HCEC 1CT (cell line): ENCODE results near the gene BABAM2.

ENCODE experiments used
- DNase-seq: peaks from one replicate; pipeline ENCODE4 v3.0.0-alpha.2; 2017

The BABAM2 gene

DNA sequence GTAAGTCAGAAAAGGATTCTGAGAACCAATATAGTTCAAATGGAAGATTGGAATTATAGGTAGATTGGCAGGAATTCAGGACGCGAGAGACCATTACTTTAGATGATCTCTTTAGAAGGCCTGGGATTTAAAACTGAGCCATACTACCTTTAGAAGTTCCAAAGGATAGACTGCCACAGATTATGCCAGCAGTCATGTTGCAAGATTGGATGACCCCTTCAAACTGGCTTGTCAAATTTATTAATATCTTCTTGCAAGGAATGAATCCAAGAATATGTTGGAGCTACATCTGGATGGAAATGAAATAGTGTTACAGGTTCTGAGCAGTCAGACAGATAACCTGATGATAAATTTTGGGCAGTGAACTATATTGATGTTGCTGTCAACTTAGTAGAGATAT, 22.0 kb downstream of the BABAM2 start:
- DNase-seq: no peak

DNA sequence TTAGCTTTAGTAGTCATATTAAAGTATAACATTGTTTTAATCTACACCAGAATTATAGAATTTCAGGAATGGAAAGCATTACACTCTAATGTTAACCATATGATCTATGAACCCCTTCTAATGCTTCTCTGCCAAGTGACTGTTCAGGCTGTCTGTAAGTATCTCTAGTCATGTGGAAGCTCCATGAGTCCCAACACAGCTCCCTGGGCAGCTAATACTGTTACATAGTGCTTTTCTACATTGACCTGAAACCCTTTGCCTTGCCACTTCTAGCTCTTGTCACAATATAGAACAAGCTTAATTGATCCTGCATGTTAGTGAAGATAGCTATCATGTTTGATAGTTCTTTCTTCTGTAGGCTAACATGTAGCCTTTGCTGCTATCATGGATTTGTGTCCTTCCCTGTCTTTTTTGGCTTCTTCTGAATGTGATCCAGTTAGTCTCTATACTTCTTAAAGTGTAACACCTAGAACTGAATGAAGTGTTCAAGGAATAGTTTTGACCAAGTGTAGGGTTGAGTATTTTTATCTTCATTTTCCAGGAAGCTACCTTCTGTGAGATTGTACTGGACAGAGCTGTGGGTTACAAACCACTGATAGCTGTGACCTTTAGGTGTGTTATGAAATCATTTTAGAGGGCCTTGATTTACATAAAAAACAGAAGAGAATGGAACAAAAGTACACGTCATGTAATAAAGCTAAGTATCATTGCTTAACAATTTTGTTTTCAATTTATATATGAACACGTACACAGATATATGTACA, 23.7 kb downstream of the BABAM2 start:
- DNase-seq: no peak

DNA sequence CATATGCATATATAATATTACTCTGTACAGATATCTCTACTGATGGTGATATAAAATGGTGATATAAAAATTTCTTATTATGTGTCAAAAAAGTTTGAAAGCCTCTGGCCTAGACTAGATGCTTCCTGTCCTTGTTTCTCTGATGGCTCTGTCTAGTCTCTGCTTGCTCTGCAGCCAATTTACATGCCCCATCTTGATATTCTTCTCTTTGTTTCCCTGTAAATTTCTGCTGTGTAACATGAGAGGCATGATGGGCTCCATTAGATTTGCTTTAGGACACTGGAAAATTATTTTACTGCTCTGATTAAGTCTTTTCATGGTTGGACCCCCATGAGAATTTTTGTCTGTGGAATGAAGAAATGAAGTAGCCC, 24.3 kb downstream of the BABAM2 start:
- no peak for DNase-seq

DNA sequence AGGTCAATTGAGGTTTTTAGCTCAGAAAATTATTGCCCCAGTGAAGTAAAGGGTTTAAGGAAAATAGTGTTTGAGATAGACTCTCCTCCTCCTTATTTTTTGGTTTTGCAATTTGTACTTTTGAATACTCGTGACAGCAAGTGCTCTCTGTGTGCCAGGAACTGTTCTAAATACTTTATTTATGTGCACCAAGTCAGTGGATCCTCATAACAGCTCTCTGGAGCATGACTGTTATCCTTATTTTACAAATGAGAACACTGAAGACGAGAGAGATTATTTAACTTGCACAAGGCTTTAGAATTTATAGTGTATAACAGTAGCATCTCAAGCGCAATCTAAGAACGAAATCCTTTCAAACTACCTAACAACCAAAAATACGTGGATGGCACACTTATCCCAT, 24.7 kb downstream of the BABAM2 start:
- no peak for DNase-seq

DNA sequence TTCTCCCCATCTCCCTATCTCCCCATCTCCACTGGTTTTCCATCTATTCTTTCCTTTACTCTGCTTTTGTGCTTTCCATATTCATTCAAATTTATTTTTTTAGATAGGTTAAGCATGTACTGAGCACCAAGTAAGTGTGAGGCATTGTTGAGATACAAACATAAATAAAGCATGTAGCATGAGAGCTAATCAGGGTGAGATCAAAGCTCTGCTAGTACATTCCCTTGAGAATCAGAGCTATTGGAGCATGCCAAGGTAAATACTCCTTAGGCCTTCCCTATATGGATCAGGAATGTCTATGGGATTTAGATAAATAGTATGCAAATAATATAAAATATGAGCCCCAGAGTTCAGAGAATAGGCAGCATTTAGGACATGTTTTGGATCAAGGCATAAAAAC, 25.3 kb downstream of the BABAM2 start:
- DNase-seq: no peak

DNA sequence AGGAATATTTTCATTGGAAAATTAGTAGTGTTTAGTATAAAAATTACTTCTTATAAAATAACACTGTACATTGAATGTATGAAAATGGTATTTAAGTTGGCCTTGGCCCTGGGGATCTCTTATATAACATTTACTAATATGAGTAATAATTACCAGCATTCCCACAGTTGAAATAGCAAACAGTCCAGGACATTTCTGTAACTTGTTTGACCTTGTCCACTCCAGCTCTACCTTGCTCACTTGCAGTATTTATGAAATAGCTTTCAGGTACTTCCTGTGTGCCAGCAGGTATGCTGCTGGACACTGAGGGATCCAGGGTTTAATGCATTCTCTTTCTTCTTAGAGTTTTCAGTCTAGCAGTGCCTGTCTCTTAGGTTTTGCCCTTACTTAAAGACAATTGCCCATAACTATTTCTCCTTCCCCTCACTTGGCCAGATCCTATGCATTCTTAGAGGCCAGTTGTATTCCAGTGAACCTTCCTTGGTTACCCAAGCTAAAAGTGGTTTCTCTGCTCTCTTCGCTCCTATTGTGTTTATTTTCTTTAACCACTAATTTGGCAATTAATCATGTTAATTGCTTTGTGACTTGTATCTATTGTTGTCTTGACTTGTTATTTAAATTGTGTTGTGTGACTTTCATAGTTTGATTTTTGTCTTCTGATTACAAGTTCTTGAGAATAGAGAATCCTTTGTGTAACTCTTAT, 25.9 kb downstream of the BABAM2 start:
- DNase-seq: no peak

DNA sequence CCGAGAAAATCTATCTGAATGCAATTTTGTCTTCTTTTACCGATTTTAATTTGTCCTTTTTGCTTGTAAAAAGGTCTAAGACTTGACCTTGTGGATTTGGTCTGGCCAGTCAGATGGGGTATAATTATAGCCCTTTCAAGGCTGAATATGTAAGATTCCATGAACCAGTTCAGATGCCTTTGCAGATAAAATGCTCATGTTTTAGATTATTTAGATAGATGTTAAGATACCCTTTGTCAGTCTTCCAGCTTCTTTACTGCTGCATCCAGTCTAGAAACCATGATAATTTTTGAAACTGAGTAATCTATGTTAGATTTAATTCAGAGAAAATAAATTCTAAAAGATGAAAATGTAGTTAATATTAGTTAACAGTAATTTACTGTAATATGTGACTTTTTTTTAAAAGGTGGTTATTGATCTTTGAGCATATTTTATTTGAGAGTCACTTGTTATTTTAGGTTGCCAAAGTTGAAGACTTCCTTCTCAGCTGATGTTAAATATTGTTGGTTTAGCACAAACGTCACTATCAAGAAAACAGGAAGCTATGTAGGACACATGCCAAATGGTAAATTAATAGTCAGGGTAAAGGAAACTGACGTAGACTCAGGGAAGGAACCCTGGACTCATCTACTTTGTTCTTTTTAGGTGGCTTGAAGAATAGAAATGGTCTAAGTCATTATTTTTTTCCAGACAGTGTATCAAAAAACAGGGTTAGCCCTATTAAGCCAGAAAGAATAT, 29.8 kb downstream of the BABAM2 start:
- DNase-seq: peak; percentile 60

DNA sequence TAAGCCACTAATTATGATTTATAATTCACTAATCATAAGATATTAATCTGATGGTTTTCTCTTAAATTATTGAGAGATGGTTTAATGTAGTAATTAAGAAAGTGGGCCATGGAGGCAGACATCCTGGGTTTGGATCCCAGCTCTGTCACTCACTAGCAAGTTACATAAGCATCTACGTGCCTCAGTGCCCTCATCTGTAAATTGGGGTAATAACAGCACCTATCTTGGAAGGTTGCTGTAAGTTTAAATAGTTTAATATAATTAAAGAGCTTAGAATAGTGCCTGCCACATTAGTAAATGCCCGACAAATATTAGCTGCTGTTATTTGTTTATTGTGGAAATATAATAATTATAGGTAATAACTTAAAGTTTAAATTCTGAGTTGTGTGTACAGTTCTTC, 30.9 kb downstream of the BABAM2 start:
- no peak for DNase-seq

DNA sequence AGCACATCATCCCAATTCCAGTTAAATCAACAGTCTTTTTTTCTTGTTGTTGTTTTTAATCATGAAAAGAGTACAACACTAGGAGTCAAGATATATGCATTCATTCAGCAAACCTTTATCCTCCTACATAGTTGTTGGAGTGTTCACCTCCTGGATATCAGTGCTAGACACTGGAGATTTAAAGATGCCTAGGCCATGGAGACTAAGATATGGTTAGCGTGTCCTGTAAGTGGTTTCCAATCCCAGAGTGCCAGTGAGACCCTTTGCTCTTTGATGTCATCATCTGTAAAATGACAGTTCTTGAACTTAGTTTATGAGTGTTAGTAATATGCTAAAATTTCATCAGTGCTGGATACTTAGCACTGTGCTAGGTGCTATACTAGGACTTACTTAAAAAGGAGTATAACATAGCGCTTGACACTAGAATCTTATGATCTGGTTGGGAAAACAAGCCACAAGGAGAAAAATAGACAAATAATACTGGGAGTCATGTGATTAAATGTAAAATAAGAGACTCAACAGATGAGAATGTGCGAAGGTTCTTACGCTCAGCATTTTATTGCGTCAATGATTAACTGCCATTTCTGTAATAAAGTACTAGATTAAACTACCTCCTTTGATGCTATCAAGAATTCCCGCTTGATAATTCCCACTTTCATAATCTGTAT, 31.5 kb downstream of the BABAM2 start:
- DNase-seq: no peak

DNA sequence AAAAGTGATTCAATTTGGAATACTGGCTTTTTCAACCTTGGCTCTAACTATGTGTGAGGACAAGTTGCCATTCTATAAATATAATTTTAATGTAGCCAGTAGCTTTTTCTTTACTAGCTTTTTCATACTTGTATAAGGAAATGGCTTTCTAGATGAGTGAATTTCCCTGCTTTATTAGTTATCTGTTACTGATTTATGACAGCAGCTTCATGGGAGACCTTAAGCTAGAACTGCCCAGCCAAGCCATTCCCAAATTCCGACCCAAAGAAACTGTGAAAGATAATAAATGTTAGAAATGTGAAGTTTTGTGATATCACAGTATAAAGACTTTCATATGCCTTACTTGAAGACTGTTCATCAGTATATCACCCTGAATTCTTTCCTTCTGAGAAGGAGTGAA, 32.3 kb downstream of the BABAM2 start:
- DNase-seq: no peak

DNA sequence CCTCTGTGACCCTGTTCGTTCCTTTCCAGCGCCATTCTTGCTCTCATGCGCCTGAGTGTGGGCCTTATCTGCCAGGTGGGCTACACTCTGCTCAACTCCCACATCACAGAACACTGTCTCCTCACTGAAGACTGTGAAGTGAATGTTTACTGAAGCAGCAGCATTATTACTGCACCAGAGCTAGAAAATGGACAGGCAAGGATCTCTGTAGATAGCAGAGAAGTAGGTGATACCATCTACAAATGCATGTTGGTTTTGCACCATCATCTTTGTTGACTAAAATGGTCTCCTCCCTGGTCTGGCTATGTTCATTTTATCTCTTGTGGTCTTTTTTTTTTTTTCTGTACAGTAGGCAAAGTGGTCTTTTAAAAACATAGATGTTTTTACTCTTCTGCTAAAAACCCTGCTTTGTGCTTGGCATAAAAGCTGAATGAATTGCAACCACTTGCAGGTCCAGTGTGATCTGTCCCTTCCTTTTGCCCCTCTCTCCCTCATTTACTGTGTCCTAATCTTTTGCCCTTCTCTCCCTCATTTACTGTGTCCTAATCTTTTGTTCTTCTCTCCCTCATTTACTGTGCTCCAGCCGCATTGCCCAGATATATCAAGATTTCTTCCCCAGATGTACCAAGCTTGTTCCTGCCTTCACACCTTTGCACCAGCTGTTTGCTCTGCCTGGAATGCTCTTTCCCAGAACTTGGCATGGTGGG, 35.4 kb downstream of the BABAM2 start:
- DNase-seq: no peak

DNA sequence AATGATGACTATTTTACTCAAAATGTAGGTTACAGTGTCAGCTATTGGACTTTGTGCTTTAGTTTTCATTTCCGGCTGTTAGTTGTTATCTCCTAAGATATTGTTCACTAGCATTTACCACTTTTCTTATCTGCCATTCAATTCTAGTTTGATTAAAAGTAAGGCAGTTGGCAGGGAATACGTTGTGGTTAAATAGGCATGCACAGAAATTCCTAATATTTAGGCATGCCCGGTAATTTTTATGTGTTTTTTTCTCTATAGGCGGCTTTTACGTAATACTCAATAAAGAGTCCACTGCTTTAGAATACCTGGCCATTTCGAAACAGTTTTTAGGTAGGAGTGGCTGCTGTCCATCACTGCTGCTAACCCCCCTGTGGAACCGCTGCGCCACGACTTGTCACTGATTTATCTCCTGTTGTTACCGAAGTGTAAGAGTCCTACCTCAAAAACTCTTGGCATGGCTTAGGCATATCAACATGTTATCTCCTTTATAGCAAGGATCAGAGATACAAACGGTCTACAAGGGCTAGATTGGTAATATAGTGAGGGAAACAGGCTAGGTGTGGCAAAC, 39.5 kb downstream of the BABAM2 start:
- no peak for DNase-seq

DNA sequence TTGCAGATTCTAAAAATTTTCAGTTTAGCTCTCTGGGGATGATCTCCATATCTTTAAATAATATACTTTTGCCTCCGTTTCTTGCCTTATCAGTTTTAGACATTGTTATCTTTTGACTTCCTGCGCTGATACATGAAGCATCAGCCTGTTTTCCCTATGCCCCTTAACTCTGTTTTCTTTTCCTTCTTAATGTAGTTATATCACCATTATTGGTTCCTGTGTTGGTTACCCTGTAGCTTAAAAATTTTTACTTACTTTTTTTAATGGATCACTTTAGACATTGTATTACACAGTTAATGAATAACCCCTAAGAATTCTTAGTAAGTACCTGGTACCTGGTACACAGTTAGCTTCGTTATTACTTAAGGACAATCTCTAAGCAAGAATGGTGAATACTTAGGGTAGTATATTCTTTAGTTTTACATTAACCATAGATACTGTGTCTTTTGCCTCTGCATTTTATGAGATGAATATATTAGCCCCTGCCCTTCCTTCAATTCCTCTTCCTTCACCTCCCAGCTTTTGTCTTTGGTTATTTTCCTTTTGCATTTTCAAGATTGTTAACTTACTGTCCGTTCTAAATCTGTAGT, 40.9 kb downstream of the BABAM2 start:
- no peak for DNase-seq

DNA sequence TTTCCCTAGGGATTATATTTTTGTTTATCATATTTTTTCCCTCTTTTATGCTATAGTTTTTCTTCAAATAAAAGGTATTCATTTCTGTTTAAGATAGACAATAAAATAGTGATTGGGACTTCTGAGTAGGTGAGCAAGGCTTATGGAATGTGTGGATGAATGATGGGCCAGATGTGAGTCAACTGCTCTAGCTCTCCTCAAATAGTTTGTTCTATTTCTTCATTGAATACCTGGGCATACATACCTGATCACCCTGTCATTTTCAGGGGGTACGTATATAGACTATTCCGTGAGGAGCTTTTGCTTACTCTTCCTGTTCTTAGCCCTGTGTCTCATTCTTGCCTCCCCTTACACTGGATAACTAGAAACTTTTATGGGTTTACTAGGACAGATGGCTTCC, 41.9 kb downstream of the BABAM2 start:
- DNase-seq: peak; percentile 59

DNA sequence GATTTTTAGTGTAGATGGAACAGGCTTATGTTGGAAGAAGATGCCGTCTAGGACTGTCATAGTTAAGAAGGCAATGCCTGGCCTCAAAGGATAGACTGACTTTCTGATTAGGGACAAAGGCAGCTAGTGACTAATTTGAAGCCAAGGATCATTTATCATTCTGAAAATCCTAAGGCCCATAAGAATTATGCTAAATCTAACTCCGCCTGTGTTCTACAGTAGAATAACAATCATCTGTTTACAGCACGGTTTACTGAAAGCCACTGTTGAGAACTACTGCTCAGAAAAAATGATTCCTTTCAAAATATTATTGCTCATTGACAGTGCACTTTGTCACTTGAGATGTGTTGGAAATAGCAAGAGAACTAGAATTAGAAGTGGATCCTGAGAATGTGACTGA, 44.5 kb downstream of the BABAM2 start:
- DNase-seq: no peak

DNA sequence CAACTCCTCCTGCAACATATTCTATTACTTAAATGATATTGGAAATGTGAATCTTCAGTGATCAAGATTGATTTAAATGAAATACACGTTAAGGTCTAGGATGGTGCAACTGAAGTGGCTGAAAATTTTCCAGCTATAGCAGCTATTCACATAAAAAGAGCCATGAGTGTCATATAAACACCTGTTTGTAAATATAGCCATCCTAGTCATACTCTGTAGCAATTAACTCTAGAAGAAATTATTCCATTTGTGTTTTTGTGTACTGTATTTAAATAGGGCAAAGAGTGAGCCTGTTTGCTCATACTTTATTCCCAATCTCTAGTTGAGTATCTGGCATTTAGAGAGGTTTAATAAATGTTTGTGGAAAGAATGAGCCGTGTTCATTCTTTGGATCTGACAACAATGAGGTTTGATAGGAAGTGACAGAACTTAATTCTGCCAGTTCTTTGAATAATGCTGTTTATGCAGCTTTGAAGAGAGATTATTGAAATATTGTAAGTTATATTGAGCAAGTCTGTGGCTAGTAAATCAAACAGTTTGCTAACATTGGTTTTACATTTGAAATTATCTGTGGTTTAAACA, 49.7 kb downstream of the BABAM2 start:
- DNase-seq: no peak

DNA sequence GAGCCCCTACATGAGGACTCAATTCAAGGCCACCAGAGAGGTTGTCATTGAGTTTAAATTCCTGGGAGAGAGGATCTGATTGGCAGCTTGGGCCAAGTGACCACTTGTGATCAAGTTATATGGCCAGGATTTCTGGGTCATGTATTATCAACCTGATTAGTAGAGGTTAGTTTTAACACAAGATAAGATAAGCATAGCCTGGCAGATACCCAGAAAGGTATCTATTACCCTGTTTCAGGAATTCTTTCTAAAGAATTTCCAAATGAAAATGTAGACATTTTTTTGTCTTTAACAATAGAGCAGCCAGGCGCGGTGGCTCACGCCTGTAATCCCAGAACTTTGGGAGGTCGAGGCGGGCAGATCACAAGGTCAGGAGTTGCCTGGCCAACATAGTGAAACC, 50.5 kb downstream of the BABAM2 start:
- no peak for DNase-seq

DNA sequence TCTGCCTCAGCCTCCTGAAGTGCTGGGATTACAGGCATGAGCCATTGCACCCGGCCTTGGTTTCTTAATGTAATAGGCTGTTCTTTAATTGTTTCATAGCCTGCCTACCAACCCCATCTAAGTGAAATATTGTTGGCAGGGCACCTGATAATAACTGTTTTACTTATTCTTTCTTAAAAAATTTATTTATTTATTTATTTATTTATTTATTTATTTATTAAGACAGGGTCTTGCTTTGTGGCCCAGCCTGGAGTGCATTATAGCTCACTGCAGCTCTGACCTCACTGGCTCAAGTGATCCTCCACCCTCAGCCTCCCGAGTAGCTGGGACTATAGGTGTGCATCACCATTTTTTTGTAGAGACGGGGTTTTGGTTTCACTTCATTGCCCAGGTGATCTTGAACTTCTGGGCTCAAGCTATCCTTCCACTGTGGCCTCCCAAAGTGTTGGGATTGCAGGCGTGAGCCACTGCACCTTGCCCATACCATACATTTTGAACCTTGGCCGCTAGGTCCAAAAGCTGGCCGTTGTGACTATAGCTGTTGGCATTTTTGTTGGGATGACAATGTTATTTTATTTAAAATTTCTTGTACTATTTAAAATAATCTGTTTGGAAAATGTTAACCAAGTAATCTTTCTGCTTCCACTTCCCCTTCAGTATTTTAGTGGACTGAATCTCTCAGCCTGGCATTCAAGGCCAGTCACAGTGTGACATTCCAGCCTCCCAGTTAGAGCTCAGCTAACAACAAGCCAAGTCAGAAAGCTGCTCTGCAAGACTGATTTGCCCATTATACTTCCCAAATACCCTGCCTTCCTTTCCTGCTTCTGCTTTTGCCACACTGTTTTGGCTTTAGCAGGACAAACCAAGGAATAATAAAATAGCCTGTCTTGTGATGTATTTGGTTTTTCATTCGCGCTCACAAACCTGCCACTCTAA, 52.4 kb downstream of the BABAM2 start:
- no peak for DNase-seq

DNA sequence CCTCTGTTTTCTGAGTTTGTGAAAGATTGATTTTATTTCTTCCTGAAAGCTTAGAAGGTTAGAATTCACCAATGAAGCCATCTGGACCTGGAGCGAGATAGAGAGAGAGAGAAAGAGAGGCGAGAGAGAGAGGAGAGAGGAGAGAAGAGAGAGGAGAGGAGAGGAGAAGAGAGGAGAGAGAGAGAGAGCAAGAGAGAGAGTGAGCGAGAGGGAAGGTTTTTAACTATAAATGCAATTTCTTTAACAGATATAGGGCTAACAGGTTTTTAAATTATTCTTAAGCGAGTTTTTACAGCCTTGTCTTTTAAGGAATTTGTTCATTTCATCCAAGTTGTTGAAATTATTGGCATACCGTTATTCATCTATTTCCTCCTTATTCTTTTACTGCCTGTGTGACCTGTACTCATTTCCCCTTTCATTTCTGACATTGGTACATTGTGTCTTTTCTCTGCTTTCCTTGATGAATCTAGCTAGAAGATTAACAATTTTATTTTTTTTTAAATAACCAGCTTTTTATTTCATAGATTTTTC, 56.1 kb downstream of the BABAM2 start:
- DNase-seq: no peak

DNA sequence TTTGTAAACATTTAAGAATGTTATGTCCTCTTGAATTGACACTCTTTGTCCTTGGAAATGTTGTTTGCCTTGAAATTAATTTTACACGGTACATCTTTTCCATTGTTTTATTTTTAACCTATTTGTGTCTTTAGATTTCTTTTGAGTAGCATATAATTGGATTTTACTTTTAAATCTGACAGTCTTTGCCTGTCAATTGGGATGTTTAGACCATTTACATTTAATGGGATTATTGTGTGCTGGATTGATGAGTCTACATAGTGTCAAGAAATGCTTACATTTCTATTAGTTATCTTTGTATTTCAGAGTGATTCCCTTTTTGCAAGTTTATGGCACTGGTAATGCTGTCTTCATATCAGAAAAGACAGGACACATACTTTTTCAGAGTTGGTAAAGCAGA, 61.5 kb downstream of the BABAM2 start:
- DNase-seq: no peak
